Stimulated activated CD4-positive, alpha-beta T cell treated with anti-CD3 and anti-CD28 coated beads, TNF-alpha, amount 100 ng/mL, for 48 hours (primary cell): Measurements from ENCODE around the gene AP4S1.

Source experiments
- DNase-seq, 3 donors: peaks; one replicate each; pipeline ENCODE4 v3.0.0-alpha.2; 2020; ENCODE audit warnings: low read depth in 3 of 3

Gene AP4S1

GRCh38 chr14:31006703-31007102 lies 18.7 kb upstream of the AP4S1 start:
- no peak for DNase-seq

GRCh38 chr14:31009836-31010574 lies 15.4 kb upstream of the AP4S1 start:
- DNase-seq, result no peak

DNA sequence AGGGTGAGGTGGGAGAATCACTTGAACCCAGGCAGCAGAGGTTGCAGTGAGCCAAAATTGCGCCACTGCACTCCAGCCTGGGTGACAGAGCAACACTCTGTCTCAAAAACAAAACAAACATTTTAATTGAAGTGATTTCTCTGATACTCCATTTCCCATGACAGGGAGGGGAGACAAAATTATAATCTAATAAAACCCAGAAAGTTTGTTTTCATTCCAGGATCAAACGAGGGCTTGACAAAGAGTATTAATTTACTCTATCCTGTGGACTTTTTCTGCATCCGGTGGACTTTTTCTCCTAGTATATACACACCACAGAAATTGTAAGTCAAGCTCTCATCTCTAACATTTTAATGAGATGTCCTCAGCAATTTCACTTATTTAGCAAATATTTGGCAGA lies 14.5 kb upstream of the AP4S1 start:
- no peak for DNase-seq

DNA sequence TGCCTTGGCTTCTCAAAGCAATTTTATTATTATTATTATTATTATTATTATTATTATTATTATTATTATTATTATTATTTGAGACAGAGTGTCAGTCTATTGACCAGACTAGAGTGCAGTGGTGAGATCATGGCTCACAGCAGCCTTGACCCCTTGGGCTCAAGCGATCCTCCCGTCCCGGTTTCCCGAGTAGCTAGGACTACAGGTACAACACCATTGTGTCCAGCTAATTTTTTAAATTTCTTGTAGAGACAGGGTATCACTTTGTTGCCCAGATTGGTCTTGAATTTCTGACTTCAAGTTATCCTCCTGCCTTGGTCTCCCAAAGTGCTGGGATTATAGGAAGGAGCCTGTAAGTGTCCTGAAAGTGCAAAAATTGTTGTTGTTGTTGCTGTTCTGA lies 11.6 kb upstream of the AP4S1 start:
- DNase-seq, result no peak

DNA sequence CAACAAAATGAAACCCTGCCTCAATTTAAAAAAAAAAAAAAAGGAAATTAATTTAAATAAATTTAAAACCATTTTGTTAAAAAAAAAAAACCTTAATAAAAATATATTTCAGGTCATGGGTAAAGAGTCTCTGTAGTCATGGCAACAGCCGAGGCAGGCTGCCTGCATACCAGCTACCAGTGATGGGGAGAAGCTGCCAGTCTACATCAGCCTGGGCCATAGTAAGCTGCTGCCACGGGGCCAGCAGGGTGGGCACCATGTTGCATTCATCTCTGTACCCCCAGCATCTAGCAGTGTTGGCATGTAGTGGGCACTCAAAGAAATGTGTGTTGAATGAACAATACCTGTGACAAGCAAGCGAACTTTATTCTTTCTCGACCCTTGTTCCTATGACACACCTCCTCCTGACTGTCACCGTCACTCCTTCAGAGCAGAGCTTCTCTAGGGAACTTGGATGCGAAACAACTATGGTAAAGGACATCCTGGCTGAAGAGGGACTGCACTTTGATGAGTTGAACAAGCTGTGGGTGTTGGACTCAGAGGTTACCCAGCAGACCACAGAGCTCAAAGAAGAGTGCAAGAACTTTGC lies 7.3 kb upstream of the AP4S1 start:
- DNase-seq, result no peak

DNA sequence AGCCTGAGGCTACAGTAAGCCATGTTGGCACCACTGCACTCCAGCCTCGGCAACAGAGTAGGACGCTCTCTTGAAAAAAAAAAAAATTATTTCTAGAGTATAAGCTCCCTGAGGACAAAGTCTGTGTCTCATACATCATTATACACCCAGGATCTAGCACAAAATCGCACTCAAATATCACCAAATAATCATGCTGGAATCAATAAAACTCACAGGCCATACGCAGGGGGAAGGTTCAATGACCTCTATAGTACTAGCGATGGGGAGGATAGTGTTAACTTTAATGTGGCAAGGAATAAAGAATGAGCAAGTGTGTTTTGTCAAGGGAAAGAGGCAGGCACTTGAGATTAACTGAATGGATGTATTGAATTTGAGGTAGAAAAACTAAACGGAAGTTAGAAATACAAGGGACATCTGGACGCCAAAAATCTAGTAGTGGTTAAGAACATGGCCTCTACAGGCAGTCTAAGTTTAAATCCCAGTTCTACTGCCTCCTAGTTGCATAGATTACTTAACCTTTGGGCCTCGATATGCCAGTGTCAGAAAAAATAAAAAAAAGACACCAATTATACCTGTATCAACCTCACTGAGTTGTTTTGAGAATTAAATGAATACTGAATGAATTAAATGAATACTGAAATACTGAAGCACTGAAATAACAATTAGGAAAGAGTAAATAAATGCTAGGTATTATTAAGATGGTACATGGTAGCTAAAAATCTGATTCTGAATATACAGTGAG lies 4.4 kb upstream of the AP4S1 start:
- no peak for DNase-seq

DNA sequence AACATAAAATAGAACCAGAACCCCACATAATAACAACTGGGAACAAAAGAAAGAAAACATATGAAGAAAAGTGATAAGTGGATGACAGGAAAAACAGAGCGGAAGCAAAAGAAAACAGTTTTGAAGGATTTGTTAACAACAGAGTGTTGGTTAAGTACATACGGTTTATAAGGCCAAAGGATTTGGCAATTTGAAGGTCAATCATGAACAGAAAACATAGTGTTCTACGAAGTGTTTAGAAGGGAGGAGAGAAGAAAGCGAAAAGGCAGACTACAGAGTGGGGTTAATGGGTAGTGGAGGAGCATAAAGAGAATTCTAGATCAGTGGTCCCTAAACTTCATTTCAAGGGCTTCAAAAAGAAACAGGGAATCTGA lies 3.9 kb upstream of the AP4S1 start:
- no peak for DNase-seq

DNA sequence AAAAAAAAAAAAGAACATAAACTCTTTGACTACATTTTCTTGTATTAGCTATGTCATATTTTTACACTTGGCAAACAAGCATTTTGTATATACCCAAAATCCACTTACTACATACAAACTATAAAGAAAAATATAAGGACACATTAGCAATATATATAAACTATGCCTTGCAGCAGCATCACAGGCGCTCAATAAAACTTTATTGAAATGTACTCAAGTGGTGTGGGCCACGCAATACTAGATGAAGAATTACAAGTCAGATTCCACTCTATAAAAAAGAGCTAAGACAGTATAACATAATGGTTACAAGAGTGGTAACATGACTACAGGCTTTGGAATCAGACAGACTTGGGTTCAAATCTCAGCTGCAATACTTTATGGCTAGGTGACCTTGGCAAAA lies 3.1 kb upstream of the AP4S1 start:
- no peak for DNase-seq

DNA sequence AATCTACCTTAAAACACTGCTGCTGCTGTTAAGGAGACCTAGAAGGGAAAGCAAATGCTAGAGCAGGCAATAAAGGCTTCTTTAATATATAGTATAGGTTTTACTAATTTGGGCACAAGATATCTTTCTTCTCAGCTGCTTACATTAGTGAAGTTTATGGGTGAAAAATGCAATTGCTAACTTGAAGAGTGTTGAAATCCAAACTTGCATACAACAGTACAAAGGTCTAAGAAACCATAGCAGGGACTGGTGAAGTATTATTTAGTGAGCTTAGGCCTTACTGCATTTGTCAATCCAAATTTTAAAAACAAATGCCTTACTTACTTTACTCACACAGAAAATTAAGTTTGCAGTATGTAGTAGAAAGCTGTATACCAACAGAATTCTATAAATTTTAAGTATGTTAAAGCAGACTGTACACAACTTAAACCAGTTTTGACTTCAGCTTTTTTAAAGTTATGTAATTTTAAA lies 1.4 kb upstream of the AP4S1 start:
- no peak for DNase-seq

DNA sequence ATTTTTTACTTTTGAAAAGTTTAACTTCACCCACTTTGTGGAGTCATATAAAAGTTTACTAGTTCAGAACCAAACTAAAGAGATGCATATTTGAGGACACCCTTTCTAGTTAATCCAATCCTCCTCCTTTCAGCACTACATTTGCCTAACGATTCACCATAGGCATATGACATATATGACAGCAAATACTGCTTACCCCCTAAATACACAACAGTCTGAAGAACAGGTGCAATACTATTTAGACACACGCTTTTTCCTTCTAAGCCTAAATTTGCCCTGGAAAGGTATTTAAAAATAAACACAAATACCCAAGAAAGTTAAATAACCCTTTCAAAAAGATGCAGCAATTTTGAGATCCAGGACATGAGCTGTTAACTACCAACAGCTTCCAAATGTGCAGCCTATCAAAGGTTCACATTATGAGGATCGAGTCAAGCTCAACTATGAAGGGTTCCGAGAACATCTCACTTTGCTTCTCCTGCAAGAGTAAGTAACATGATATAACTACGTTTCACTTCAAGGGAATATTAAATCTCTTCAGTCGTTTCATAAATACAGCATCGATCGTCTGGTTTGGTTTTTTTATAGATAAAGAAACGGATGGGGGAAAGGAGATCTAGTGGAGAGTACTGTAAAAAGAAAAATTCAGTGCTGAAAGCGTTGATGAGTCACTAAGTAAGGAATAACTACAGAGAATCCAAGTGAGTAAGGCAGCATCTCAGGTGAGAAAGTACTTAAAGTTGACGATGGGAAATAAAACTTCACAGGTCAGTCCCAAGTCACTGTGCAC lies 677 bp upstream of the AP4S1 start:
- DNase-seq, result no peak

DNA sequence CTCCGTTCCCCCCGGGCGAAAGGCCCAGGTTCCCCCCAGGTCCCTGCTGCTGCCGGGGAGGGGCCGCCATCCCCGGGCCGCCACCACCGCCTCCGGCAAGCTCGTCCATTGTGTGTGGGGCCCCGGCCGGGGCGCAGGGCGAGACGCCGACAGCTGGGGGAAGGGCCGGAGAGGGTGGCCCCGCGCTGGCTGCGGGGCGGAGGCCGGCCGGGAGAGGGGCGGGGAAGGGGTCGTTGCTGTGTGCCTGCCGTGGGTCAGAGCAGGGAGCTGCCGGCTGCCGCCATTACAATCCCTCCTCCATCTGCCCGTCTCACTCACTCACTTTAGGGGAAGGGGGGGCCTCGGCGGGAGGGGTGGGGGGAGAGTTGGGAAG lies 614 bp downstream of the AP4S1 start, which contains the start of gene STRN3:
Gene STRN3 (minus strand): TSS at position 303 of the 373 bp plus-strand sequence. CDS start 194 bp downstream, at position 109.
- no peak for DNase-seq

GRCh38 chr14:31026450-31027235 lies 1.2 kb downstream of the AP4S1 start:
- DNase-seq, result peak; percentile 80 to 86 (median 83)

- DNase-seq, result no peak
Observed at GRCh38 chr14:31027847-31028246, 2.4 kb downstream of the AP4S1 start.

- no peak for DNase-seq
Observed at GRCh38 chr14:31029016-31029970, 3.8 kb downstream of the AP4S1 start.

DNA sequence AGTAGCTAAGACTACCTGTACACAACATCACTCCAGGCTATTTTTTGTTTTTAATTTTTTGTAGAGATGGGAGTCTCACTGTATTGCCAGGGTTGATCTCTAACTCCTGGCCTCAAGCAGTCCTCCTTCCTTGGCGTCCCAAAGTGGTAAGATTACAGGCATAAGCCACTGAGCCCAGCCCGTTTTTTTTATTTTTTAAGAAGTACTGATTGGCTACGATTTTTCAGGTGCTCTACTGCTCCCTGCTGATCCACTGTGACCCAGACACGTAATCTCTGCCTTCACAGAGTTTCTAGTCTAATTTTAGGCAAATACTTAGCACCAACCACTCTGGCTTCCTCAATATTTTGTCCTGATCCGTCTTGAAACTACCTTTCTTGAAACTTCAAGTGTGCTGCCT lies 5.0 kb downstream of the AP4S1 start:
- DNase-seq, result no peak

DNA sequence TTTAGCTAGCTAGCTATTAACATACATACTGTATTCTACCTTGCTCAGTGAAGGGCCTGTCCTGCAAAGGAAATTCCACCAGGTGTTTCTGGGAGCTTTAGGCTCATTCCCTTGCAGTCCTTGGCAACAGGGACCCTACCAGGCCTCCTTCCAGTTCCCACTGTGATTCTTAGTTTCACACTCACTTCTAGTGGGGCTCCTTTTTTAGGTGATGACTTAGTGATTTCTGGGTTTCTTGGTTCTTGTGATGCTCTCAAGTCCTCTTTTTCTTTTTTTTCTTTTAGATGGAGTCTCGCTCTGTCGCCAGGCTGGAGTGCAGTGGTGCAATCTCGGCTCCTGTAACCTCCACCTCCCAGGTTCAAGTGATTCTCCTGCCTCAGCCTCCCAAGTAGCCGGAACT lies 11.1 kb downstream of the AP4S1 start:
- DNase-seq, result no peak

DNA sequence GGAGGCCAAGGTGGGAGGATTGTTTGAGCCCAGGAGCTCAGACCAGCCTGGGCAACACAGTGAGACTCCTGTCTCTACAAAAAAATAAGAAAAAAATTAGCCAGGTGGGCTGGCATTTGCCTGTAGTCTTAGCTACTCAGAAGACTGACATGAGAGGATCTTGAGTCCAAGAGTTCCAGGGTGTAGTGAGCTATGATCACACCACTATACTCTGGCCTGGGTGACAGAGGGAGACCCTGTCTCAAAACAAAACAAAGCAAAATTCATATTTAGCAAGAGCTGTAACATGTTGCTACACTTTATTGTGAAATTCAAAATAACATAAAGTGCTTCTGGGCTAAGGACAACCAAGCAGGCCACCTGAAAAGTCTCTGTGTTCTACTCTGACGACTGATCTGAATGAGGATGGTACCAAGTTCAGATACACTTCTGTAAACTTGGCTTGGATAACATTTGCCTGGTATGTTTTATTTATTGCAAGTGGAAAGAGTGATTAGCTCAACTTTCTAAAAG lies 12.3 kb downstream of the AP4S1 start:
- no peak for DNase-seq

DNA sequence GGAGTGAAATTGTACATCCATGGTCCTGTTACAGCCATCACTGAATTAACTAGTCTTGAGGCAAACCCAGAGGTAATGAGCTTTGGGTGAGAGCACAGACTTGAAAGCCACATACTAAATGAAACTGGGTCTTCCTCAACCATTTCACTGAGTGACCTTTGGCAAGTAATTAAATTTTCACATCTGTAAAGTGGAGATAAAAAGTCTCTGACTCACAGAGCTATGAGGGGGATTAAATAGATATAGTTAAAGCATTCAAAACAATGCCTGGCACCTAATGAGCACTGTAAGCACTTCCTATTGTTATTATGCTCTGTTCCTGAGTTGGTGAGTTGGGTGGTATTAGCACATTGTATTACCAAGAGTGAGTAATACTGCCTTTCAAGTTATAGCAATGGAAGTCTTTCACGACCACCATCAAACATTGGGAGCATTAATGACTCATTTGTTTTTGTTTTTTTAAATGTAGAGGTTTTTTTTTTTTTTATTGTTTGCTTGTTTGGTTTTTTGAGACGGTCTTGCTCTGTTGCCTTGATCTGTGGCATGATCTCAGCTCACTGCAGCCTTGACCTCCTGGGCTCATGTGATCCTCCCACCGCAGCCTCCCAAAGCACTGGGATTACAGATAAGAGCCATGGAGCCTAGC lies 13.2 kb downstream of the AP4S1 start:
- no peak for DNase-seq

- DNase-seq, result no peak
Observed at GRCh38 chr14:31042300-31042699, 16.9 kb downstream of the AP4S1 start.
